Measurements from ENCODE around the gene SLC17A9.

SLC17A9 gene

GRCh38 chr20:62982124-62983075 lies 29.9 kb downstream of the SLC17A9 start:
- in situ Hi-C loops (cut with HindIII; ENCODE audit: low pct_unique_long_range_greater_than_20kb, low sequenced_read_pairs), result no loop called here
- DNase-seq (ENCODE audit: low read depth in 1 of 2, low spot score in 1 of 2), result no peak
- TF ChIP-seq JUND (IDR thresholded peaks at IDR 0.05; ENCODE audit: low read depth), result no peak

GRCh38 chr20:62983210-62983609 lies 30.7 kb downstream of the SLC17A9 start:
- DNase-seq (ENCODE audit: low read depth in 1 of 2, low spot score in 1 of 2), result no peak
- in situ Hi-C loops (cut with HindIII; ENCODE audit: low pct_unique_long_range_greater_than_20kb, low sequenced_read_pairs), result no loop called here
- no peak for TF ChIP-seq JUND (IDR thresholded peaks at IDR 0.05; ENCODE audit: low read depth)

DNA sequence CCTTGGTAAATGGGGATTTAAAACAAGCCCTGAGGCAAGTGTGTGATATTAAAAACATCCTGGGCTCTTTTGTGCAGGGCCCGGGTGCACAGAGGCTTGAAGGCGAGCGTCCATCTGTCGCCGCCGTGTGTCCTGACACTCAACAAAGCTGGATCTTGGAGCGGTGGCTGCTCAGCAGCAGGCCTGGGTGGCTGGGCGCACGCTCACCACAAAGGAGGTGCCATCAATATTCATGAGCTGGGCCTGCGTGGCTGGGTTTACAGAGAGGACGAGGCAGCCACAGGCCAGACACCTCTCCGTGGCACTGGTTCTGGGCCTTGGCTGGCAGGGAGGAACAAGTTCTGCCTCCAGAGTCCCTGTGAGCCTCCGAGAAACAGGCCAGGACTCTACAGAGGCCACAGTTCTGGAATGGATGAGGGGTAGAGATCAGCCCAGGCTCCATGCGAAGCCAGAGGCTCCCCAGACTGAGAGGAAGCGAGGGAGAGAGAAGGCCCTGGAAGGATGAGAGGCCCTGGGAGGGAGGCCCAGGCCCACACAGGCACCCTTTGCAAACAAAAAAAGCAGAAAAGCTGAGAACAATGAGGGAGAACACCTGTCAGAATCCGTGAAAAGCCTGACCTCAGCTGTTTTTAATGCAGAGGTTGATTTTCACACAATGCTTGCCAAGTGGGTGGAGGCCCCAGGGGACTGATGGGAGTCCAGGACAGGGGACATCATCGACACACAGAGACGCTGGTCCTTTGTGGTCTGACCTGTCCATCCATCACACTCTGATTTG lies 32.3 kb downstream of the SLC17A9 start:
- in situ Hi-C loops (cut with HindIII; ENCODE audit: low pct_unique_long_range_greater_than_20kb, low sequenced_read_pairs), result no loop called here
- no peak for TF ChIP-seq JUND (IDR thresholded peaks at IDR 0.05; ENCODE audit: low read depth)
- DNase-seq (ENCODE audit: low read depth in 1 of 2, low spot score in 1 of 2), result no peak

GRCh38 chr20:62985444-62985778 lies 32.9 kb downstream of the SLC17A9 start:
- no peak for DNase-seq (ENCODE audit: low read depth in 1 of 2, low spot score in 1 of 2)
- TF ChIP-seq JUND (IDR thresholded peaks at IDR 0.05; ENCODE audit: low read depth), result no peak
- in situ Hi-C loops (cut with HindIII; ENCODE audit: low pct_unique_long_range_greater_than_20kb, low sequenced_read_pairs), result no loop called here

- DNase-seq (ENCODE audit: low read depth in 1 of 2, low spot score in 1 of 2), result no peak
- no peak for TF ChIP-seq JUND (IDR thresholded peaks at IDR 0.05; ENCODE audit: low read depth)
- in situ Hi-C loops (cut with HindIII; ENCODE audit: low pct_unique_long_range_greater_than_20kb, low sequenced_read_pairs), result no loop called here
These were observed 33.8 kb downstream of the SLC17A9 start for GRCh38 chr20:62986257-62986800.

DNA sequence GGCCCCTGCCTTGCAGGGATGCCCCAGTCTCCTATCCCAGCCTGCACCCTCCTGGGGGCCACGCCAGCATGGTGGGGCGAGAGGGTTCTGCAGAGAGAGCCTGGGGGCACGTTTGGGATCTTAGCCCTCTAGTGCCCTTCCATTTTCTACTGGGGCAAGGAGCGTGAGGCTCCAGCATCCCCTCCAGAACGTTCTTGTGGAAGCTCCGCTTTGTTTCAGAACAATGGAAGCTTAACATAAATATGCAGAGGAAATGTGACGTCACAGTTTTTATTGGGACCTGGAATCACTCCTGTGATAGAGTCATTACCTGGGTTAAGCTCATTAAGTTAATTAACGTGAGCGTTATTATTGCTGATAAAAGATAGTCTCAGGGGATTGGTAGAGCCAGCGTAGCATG lies 34.6 kb downstream of the SLC17A9 start:
- TF ChIP-seq JUND (IDR thresholded peaks at IDR 0.05; ENCODE audit: low read depth), result no peak
- DNase-seq (ENCODE audit: low read depth in 1 of 2, low spot score in 1 of 2), result no peak
- in situ Hi-C loops (cut with HindIII; ENCODE audit: low pct_unique_long_range_greater_than_20kb, low sequenced_read_pairs), result no loop called here

GRCh38 chr20:62989201-62989601 lies 36.7 kb downstream of the SLC17A9 start:
- in situ Hi-C loops (cut with HindIII; ENCODE audit: low pct_unique_long_range_greater_than_20kb, low sequenced_read_pairs), result no loop called here
- no peak for DNase-seq (ENCODE audit: low read depth in 1 of 2, low spot score in 1 of 2)
- TF ChIP-seq JUND (IDR thresholded peaks at IDR 0.05; ENCODE audit: low read depth), result no peak

- in situ Hi-C loops (cut with HindIII; ENCODE audit: low pct_unique_long_range_greater_than_20kb, low sequenced_read_pairs), result no loop called here
- no peak for TF ChIP-seq JUND (IDR thresholded peaks at IDR 0.05; ENCODE audit: low read depth)
- no peak for DNase-seq (ENCODE audit: low read depth in 1 of 2, low spot score in 1 of 2)
These were observed 37.9 kb downstream of the SLC17A9 start for GRCh38 chr20:62990306-62990825.

- in situ Hi-C loops (cut with HindIII; ENCODE audit: low pct_unique_long_range_greater_than_20kb, low sequenced_read_pairs), result no loop called here
- TF ChIP-seq JUND (IDR thresholded peaks at IDR 0.05; ENCODE audit: low read depth), result no peak
- DNase-seq (ENCODE audit: low read depth in 1 of 2, low spot score in 1 of 2), result no peak
These were observed 38.8 kb downstream of the SLC17A9 start for GRCh38 chr20:62991196-62991807.

DNA sequence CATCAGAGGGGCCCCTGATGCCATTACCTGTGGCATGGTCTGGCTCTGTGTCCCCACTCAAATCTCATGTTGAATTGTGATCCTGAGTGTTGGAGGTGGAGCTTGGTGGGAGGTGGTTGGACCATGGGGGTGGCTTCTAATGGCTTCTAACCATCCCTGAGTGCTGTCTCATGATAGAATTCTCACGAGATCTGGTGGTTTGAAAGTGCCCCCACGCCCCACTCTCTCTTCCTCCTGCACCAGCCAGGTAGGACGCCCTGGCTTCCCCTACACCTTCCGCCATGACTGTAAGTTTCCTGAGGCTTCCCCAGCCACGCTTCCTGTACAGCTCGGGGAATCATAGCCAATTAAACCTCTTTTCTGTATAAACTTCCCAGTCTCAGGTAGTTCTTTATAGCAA lies 39.4 kb downstream of the SLC17A9 start:
- in situ Hi-C loops (cut with HindIII; ENCODE audit: low pct_unique_long_range_greater_than_20kb, low sequenced_read_pairs), result no loop called here
- DNase-seq (ENCODE audit: low read depth in 1 of 2, low spot score in 1 of 2), result no peak
- no peak for TF ChIP-seq JUND (IDR thresholded peaks at IDR 0.05; ENCODE audit: low read depth)

DNA sequence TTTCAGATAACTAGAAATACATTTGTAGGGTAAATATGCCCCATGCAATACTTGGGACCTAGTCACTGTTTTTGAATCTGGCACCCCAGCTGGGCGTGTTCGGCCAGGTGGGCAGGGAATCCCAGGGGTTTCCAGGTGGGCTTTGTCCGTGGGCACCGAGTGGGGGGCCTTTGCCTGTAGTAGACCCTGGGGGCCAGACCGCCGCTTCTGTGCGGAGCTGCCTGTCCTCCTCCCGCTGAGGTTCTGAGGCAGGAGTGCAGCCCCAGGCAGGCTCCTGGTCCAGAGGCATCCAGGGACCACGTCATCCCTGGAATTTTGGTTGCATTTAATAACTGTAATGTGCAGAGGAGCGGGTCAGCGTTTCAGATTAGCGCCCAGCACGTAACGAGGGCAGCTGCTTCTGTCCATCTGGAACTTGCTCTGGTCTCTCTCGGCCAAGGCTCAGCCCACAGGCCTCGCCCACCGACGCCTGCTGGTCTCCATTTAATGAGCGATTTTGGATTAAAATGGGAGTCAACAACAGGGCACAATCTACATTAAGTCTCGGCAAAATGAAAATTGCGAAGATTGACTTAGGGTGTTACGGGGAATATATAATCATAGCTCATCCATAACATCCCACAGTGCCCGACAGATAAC lies 41.5 kb downstream of the SLC17A9 start:
- in situ Hi-C loops (cut with HindIII; ENCODE audit: low pct_unique_long_range_greater_than_20kb, low sequenced_read_pairs), result no loop called here
- no peak for TF ChIP-seq JUND (IDR thresholded peaks at IDR 0.05; ENCODE audit: low read depth)
- no peak for DNase-seq (ENCODE audit: low read depth in 1 of 2, low spot score in 1 of 2)

- in situ Hi-C loops (cut with HindIII; ENCODE audit: low pct_unique_long_range_greater_than_20kb, low sequenced_read_pairs), result no loop called here
- no peak for TF ChIP-seq JUND (IDR thresholded peaks at IDR 0.05; ENCODE audit: low read depth)
These were observed 42.4 kb downstream of the SLC17A9 start for GRCh38 chr20:62994869-62995281.

More at GRCh38 chr20:62994869-62995281, 42.4 kb downstream of the SLC17A9 start:
- no peak for DNase-seq (ENCODE audit: low read depth in 1 of 2, low spot score in 1 of 2)

Measured in T47D (cell line).